ENCODE results near the gene EFNA5.

DNA sequence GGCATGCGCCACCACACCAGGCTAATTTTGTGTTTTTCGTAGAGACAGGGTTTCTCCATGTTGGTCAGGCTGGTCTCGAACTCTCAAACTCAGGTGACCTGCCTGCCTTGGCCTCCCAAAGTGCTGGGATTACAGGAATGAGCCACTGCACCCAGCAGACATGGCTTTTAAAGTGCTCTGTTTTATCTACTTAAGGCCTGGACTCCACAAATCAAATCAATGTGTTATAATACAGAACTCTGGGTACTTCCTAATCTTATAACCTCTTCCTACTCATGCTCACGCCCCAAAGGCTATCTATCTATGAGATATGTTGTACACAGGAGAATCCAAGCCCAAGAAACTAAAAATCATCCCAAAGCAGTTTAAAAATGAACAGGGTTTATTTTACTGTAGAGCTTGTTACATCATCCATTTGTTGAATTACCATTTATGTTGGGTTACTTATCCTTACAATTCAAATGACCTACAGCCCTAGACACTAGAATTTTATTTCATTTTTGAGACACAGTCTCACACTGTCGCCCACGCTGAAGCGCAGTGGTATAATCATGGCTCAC is 155.1 kb downstream of the EFNA5 start:
- TF ChIP-seq POLR2A (IDR thresholded peaks at IDR 0.05) (no peak), POLR2AphosphoS5 (IDR thresholded peaks at IDR 0.05) (no peak)
- TF ChIP-seq, protein P1, sequence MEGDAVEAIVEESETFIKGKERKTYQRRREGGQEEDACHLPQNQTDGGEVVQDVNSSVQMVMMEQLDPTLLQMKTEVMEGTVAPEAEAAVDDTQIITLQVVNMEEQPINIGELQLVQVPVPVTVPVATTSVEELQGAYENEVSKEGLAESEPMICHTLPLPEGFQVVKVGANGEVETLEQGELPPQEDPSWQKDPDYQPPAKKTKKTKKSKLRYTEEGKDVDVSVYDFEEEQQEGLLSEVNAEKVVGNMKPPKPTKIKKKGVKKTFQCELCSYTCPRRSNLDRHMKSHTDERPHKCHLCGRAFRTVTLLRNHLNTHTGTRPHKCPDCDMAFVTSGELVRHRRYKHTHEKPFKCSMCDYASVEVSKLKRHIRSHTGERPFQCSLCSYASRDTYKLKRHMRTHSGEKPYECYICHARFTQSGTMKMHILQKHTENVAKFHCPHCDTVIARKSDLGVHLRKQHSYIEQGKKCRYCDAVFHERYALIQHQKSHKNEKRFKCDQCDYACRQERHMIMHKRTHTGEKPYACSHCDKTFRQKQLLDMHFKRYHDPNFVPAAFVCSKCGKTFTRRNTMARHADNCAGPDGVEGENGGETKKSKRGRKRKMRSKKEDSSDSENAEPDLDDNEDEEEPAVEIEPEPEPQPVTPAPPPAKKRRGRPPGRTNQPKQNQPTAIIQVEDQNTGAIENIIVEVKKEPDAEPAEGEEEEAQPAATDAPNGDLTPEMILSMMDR (IDR thresholded peaks at IDR 0.05): no peak

Measured in prostate gland (tissue), 2 donors.